ENCODE results near the gene MARK1. TPM values are rescaled to one million over a fixed set of nuclear protein-coding genes. Genes with fewer than 3 reads are reported as not detected.

The MARK1 gene
- total and polyA plus RNA-seq, 2 of the 13 experiments (the other 11 are each of a cell fraction or from before 2014, with no cell fraction given): not detected

DNA sequence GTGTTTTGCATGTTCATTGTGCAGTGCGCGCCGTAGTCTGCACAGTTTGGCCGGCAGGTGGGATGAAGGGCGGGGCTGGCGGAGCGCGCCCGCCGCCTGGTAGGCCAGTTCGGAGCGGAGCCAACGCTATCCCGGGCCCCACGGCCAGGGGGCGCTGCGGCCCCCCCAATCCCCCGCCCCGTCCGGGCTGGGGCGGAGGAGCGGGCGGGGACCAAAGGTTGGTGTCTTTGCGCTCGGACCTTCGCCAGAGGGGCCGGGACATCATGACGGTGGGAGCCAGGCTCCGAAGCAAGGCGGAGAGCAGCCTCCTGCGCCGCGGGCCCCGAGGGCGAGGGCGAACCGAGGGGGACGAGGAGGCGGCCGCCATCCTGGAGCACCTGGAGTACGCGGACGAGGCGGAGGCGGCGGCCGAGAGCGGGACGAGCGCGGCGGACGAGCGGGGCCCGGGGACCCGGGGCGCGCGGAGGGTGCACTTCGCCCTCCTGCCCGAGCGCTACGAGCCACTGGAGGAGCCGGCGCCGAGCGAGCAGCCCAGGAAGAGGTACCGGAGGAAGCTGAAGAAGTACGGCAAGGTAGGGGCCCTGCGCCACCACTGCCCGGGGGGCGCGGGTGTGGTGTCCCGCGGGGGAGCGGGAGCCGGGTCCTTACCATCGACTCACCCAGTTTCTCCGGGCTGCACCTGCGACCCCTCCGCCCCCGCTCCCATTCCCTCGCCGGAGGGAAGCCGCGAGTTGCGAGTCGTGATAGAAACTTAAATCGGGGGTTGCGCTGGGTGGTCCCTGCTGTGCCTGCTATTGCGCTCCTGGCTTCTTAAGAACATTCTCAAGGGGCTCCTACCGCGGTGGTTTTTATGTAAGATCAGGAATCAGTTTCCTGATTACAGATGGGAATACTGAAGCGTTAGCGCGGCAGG is 162.5 kb downstream of the MARK1 start, which contains the start of gene C1orf115 (continued):
- no peak for TF ChIP-seq FOSL1 (CRISPR knock-in tag; IDR thresholded peaks at IDR 0.05; ENCODE audit: borderline replicate concordance)
- no peak; the same call in 1 of the 2 replicates for TF ChIP-seq NFYB (CRISPR knock-in tag; IDR thresholded peaks at IDR 0.05)
- TF ChIP-seq GABPA (IDR thresholded peaks at IDR 0.05; ENCODE audit: low read depth, low read length): no peak
- TF ChIP-seq GABPA (CRISPR knock-in tag; IDR thresholded peaks at IDR 0.05; ENCODE audit: low read depth): no peak
- TF ChIP-seq, protein P1, sequence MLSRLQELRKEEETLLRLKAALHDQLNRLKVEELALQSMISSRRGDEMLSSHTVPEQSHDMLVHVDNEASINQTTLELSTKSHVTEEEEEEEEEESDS (CRISPR knock-in tag; IDR thresholded peaks at IDR 0.05; ENCODE audit: borderline replicate concordance): no peak
- TF ChIP-seq, protein P2, sequence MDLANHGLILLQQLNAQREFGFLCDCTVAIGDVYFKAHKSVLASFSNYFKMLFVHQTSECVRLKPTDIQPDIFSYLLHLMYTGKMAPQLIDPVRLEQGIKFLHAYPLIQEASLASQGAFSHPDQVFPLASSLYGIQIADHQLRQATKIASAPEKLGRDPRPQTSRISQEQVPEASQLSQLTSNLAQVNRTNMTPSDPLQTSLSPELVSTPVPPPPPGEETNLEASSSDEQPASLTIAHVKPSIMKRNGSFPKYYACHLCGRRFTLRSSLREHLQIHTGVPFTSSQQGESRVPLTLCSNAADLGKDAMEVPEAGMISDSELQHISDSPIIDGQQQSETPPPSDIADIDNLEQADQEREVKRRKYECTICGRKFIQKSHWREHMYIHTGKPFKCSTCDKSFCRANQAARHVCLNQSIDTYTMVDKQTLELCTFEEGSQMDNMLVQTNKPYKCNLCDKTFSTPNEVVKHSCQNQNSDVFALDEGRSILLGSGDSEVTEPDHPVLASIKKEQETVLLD (CRISPR knock-in tag; IDR thresholded peaks at IDR 0.05; ENCODE audit: low read depth): no peak
- TF ChIP-seq, protein P3, sequence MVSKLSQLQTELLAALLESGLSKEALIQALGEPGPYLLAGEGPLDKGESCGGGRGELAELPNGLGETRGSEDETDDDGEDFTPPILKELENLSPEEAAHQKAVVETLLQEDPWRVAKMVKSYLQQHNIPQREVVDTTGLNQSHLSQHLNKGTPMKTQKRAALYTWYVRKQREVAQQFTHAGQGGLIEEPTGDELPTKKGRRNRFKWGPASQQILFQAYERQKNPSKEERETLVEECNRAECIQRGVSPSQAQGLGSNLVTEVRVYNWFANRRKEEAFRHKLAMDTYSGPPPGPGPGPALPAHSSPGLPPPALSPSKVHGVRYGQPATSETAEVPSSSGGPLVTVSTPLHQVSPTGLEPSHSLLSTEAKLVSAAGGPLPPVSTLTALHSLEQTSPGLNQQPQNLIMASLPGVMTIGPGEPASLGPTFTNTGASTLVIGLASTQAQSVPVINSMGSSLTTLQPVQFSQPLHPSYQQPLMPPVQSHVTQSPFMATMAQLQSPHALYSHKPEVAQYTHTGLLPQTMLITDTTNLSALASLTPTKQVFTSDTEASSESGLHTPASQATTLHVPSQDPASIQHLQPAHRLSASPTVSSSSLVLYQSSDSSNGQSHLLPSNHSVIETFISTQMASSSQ (IDR thresholded peaks at IDR 0.05; ENCODE audit: low read depth): no peak
- TF ChIP-seq, protein P3 (CRISPR knock-in tag; IDR thresholded peaks at IDR 0.05; ENCODE audit: borderline replicate concordance): peak; percentile 78; the same call in 1 of the 2 replicates
- TF ChIP-seq, protein P4, sequence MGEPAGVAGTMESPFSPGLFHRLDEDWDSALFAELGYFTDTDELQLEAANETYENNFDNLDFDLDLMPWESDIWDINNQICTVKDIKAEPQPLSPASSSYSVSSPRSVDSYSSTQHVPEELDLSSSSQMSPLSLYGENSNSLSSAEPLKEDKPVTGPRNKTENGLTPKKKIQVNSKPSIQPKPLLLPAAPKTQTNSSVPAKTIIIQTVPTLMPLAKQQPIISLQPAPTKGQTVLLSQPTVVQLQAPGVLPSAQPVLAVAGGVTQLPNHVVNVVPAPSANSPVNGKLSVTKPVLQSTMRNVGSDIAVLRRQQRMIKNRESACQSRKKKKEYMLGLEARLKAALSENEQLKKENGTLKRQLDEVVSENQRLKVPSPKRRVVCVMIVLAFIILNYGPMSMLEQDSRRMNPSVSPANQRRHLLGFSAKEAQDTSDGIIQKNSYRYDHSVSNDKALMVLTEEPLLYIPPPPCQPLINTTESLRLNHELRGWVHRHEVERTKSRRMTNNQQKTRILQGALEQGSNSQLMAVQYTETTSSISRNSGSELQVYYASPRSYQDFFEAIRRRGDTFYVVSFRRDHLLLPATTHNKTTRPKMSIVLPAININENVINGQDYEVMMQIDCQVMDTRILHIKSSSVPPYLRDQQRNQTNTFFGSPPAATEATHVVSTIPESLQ (CRISPR knock-in tag; conservative IDR thresholded peaks at IDR 0.05): no peak
- 0 out of 2 replicates have a peak, but pooled peaks have one; percentile 44 for TF ChIP-seq NCOR1 (IDR thresholded peaks at IDR 0.05; ENCODE audit: borderline replicate concordance, low read length)
- no peak for TF ChIP-seq NFIC (IDR thresholded peaks at IDR 0.05; ENCODE audit: low read length)
- TF ChIP-seq ZNF768 (CRISPR knock-in tag; IDR thresholded peaks at IDR 0.05): 0 out of 2 replicates have a peak, but pooled peaks have one; percentile 69
- peak; percentile 50; the same call in 1 of the 2 replicates for TF ChIP-seq ZNF780A (CRISPR knock-in tag; IDR thresholded peaks at IDR 0.05)
- 0 out of 2 replicates have a peak, but pooled peaks have one; percentile 19 for TF ChIP-seq ZNF367 (CRISPR knock-in tag; IDR thresholded peaks at IDR 0.05; ENCODE audit: borderline replicate concordance)
- no peak for TF ChIP-seq ZNF841 (CRISPR knock-in tag; IDR thresholded peaks at IDR 0.05; ENCODE audit: borderline replicate concordance)
- 0 out of 2 replicates have a peak, but pooled peaks have one; percentile 62 for TF ChIP-seq PRMT3 (CRISPR knock-in tag; IDR thresholded peaks at IDR 0.05; ENCODE audit: borderline replicate concordance, low read depth)
- TF ChIP-seq, protein P5, sequence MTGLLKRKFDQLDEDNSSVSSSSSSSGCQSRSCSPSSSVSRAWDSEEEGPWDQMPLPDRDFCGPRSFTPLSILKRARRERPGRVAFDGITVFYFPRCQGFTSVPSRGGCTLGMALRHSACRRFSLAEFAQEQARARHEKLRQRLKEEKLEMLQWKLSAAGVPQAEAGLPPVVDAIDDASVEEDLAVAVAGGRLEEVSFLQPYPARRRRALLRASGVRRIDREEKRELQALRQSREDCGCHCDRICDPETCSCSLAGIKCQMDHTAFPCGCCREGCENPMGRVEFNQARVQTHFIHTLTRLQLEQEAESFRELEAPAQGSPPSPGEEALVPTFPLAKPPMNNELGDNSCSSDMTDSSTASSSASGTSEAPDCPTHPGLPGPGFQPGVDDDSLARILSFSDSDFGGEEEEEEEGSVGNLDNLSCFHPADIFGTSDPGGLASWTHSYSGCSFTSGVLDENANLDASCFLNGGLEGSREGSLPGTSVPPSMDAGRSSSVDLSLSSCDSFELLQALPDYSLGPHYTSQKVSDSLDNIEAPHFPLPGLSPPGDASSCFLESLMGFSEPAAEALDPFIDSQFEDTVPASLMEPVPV (CRISPR knock-in tag; IDR thresholded peaks at IDR 0.05): peak; percentile 36; the same call in 1 of the 2 replicates
- TF ChIP-seq LCORL (IDR thresholded peaks at IDR 0.05): no peak
- peak; percentile 96 for TF ChIP-seq LCORL (CRISPR knock-in tag; IDR thresholded peaks at IDR 0.05)
